ENCODE results near the gene AREL1. TPM values are rescaled to one million over a fixed set of nuclear protein-coding genes. Genes with fewer than 3 reads are reported as not detected.

AREL1 gene
- polyA plus RNA-seq, 1 donor (not counting 4 experiments of a cell fraction or from before 2014, with no cell fraction given), result 31.2 TPM

DNA sequence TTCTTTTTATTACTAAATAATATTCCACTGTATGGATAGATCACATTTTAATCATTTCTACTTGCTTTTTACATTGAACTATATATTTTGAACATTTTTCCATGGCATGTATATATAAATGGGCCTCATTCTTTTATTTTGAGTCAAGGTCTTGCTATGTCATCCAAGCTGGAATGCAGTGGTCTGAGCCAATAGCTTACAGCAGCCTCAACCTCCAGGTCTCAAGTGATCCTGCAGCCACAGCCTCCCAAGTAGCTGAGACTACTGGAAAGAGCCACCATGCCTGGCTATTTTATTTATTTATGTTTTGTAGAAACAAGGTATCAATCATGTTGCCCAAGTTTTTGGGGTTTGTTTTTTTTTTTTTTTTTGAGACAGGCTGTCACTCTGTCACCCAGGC lies 7.6 kb upstream of the AREL1 start:
- dilution Hi-C loops (cut with MboI; ENCODE audit: extremely low pct_ligation_motif_present, low sequenced_read_pairs), result no loop called here
- H3K9me3 ChIP-seq (ENCODE audit: control insufficient read depth, low read depth, low read length), result no peaks in the 10 kb centered on the region
- H3K36me3 ChIP-seq (ENCODE audit: control insufficient read depth in 2 of 2, extremely low read depth in 1 of 2, insufficient read depth in 2 of 2, low read length in 2 of 2), result peaks cover 5 to 8% of the 10 kb centered on the region in 2 experiments
- no peak overlapping the region for H2AFZ ChIP-seq (ENCODE audit: control insufficient read depth, low read length)
- no peak overlapping the region for H3K9ac ChIP-seq (ENCODE audit: control insufficient read depth, extremely low read depth, insufficient read depth, low read length)
- no peaks in the 10 kb centered on the region for H4K20me1 ChIP-seq (ENCODE audit: control insufficient read depth, extremely low read depth, insufficient read depth, low read length)
- DNase-seq (ENCODE audit: low read depth, low spot score) (no peak), FAIRE-seq (no peak)
- no peaks in the 10 kb centered on the region for H3K79me2 ChIP-seq (ENCODE audit: control insufficient read depth, insufficient read depth, low read length)
- no peak overlapping the region for H3K27ac ChIP-seq (ENCODE audit: control insufficient read depth, insufficient read depth, low read length)
- no peak for TF ChIP-seq EZH2 (IDR thresholded peaks at IDR 0.05; ENCODE audit: low read length)
- TF ChIP-seq, protein P1, sequence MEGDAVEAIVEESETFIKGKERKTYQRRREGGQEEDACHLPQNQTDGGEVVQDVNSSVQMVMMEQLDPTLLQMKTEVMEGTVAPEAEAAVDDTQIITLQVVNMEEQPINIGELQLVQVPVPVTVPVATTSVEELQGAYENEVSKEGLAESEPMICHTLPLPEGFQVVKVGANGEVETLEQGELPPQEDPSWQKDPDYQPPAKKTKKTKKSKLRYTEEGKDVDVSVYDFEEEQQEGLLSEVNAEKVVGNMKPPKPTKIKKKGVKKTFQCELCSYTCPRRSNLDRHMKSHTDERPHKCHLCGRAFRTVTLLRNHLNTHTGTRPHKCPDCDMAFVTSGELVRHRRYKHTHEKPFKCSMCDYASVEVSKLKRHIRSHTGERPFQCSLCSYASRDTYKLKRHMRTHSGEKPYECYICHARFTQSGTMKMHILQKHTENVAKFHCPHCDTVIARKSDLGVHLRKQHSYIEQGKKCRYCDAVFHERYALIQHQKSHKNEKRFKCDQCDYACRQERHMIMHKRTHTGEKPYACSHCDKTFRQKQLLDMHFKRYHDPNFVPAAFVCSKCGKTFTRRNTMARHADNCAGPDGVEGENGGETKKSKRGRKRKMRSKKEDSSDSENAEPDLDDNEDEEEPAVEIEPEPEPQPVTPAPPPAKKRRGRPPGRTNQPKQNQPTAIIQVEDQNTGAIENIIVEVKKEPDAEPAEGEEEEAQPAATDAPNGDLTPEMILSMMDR (optimal IDR thresholded peaks at IDR 0.05 in 1 of 3, IDR thresholded peaks at IDR 0.05 in 1 of 3, conservative IDR thresholded peaks at IDR 0.05 in 1 of 3; ENCODE audit: extremely low read depth in 1 of 3, insufficient read depth in 2 of 3, low read length in 3 of 3), result no peak
- no peak overlapping the region for H3K4me3 ChIP-seq (ENCODE audit: control insufficient read depth in 2 of 3, extremely low read depth in 1 of 3, insufficient read depth in 2 of 3, low read depth in 1 of 3, low read length in 3 of 3)
- H3K4me2 ChIP-seq (ENCODE audit: control insufficient read depth, extremely low read depth, insufficient read depth, low read depth, low read length), result no peak overlapping the region
- no peaks in the 10 kb centered on the region for H3K9me1 ChIP-seq (ENCODE audit: control insufficient read depth, extremely low read depth, insufficient read depth, low read length)
- H3K4me1 ChIP-seq (ENCODE audit: control insufficient read depth, extremely low read depth, insufficient read depth, low read length), result no peaks in the 10 kb centered on the region
- H3K27me3 ChIP-seq (ENCODE audit: control insufficient read depth, extremely low read depth, insufficient read depth, low read length), result no peaks in the 10 kb centered on the region

DNA sequence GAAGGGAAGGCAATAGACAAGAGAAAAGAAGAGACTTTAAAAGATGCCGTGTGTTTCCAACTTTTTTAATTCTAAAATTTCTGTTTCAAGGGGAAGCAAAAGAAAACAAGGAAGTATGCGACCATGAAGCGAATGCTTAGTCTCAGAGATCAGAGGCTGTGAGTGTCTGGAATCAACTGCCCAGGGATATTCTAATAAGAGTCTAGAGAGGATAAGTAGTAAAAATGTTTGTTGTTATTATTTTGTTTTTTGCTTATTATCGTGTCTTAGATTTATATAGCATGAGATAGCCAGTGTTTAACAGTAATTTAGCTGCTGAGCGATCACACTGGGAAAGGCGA lies 485 bp upstream of the AREL1 start:
- TF ChIP-seq, protein P1 (optimal IDR thresholded peaks at IDR 0.05 in 1 of 3, IDR thresholded peaks at IDR 0.05 in 1 of 3, conservative IDR thresholded peaks at IDR 0.05 in 1 of 3; ENCODE audit: extremely low read depth in 1 of 3, insufficient read depth in 2 of 3, low read length in 3 of 3), result no peak
- no peak for TF ChIP-seq EZH2 (IDR thresholded peaks at IDR 0.05; ENCODE audit: low read length)
- H3K27ac ChIP-seq (ENCODE audit: control insufficient read depth, insufficient read depth, low read length), result peak overlapping the region; percentile 84
- H3K9me3 ChIP-seq (ENCODE audit: control insufficient read depth, low read depth, low read length), result no peaks in the 10 kb centered on the region
- H3K9me1 ChIP-seq (ENCODE audit: control insufficient read depth, extremely low read depth, insufficient read depth, low read length), result no peaks in the 10 kb centered on the region
- FAIRE-seq, result no peak
- peaks cover 2 to 8% of the 10 kb centered on the region in 2 experiments for H3K36me3 ChIP-seq (ENCODE audit: control insufficient read depth in 2 of 2, extremely low read depth in 1 of 2, insufficient read depth in 2 of 2, low read length in 2 of 2)
- peak overlapping the region; percentile 58 for H2AFZ ChIP-seq (ENCODE audit: control insufficient read depth, low read length)
- H3K4me3 ChIP-seq (ENCODE audit: control insufficient read depth in 2 of 3, extremely low read depth in 1 of 3, insufficient read depth in 2 of 3, low read depth in 1 of 3, low read length in 3 of 3), result peak overlapping the region; percentile 71 to 92 (median 82)
- dilution Hi-C loops (cut with MboI; ENCODE audit: extremely low pct_ligation_motif_present, low sequenced_read_pairs), result no loop called here
- peak overlapping the region; percentile 86 for H3K9ac ChIP-seq (ENCODE audit: control insufficient read depth, extremely low read depth, insufficient read depth, low read length)
- DNase-seq (ENCODE audit: low read depth, low spot score), result no peak
- peaks cover 60% of the 10 kb centered on the region for H3K79me2 ChIP-seq (ENCODE audit: control insufficient read depth, insufficient read depth, low read length)
- H3K4me2 ChIP-seq (ENCODE audit: control insufficient read depth, extremely low read depth, insufficient read depth, low read depth, low read length), result peak overlapping the region; percentile 91
- H4K20me1 ChIP-seq (ENCODE audit: control insufficient read depth, extremely low read depth, insufficient read depth, low read length), result peaks cover 2% of the 10 kb centered on the region
- peaks cover 18% of the 10 kb centered on the region for H3K4me1 ChIP-seq (ENCODE audit: control insufficient read depth, extremely low read depth, insufficient read depth, low read length)
- no peaks in the 10 kb centered on the region for H3K27me3 ChIP-seq (ENCODE audit: control insufficient read depth, extremely low read depth, insufficient read depth, low read length)

All from keratinocyte (primary cell).